IPS-18c (cell line): ENCODE measurements around the gene TSPAN7.

Experiments
- H3K4me3 ChIP-seq: 2 replicates; pipeline ENCODE4 v1.7.0; 2013; ENCODE audit warnings: low read depth, mild to moderate bottlenecking, low read length, moderate library complexity; ENCODE audit not compliant: insufficient read depth
- H3K9me3 ChIP-seq: one replicate; pipeline ENCODE4 v1.6.1; 2013; ENCODE audit warnings: mild to moderate bottlenecking, low read length, moderate library complexity; ENCODE audit not compliant: control insufficient read depth, insufficient read depth

The TSPAN7 gene

DNA sequence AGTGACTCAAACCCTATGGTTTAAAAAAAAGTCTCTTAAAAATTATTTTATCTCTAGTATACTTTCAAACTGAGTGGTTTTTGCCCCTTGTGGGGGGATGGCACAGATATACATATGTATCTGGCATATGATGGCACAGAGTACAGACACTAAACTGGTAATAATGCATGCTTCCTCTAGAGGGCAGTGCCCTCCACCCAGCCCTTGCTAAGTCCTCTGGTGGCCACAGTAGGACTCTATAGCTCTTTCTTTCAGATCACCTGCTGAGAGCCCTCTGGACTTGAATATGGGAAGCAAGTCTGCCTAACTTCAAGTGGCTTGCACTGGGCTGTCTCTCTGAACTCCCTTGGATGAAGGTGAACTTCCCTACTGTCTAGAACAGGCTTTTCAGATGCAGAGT, 66.3 kb downstream of the TSPAN7 start:
- no peaks in the 10 kb centered on the region for H3K9me3 ChIP-seq
- H3K4me3 ChIP-seq, result no peak overlapping the region

DNA sequence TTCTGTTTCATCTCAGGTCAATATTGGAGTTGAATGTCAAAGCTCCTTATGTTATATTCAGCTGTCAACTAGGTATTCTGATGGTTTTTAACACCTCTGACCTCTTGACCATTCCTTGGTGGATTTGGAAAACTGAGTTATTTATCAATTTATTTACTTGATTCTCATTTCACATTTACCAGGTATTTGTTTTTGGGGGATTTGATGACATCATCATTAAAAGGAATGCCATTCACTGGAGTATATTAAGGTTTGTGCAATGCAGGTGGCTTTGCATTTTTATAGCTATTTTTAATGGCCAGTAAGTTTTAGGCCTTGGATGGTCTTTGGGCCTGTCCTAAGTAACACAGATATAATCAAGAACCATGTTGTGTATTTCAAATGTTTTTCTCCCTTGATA, 67.2 kb downstream of the TSPAN7 start:
- no peaks in the 10 kb centered on the region for H3K9me3 ChIP-seq
- no peak overlapping the region for H3K4me3 ChIP-seq

- no peaks in the 10 kb centered on the region for H3K9me3 ChIP-seq
- no peak overlapping the region for H3K4me3 ChIP-seq
Measured at GRCh38 chrX:38632516-38632915, 71.2 kb downstream of the TSPAN7 start.

DNA sequence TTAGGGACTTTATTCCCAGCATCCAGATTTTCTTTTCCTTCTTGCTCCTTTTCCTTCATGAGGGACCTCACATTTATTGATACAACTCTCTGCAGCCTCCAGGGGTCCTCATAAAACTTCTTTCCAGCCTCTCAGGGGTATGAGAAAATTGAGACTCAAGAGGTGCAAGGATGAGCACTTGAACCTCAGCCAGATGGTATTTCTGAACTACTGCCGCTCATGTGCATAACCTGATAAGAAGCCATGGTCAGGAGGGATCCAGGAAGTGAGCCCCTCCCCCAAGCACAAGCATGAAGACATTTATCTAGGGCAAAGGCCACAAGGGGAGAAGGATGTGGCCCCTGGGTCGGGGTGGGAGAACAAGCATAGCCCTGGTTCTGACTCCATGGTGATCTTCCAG, 73.3 kb downstream of the TSPAN7 start:
- Histone ChIP-seq H3K9me3 (no peaks in the 10 kb centered on the region), H3K4me3 (no peak overlapping the region)

- H3K9me3 ChIP-seq, result no peaks in the 10 kb centered on the region
Measured at GRCh38 chrX:38636949-38637819, 75.8 kb downstream of the TSPAN7 start.

GRCh38 chrX:38638952-38639529, 77.7 kb downstream of the TSPAN7 start:
- H3K9me3 ChIP-seq, result no peaks in the 10 kb centered on the region
- no peak overlapping the region for H3K4me3 ChIP-seq

More at GRCh38 chrX:38636949-38637819, 75.8 kb downstream of the TSPAN7 start:
- no peak overlapping the region for H3K4me3 ChIP-seq

DNA sequence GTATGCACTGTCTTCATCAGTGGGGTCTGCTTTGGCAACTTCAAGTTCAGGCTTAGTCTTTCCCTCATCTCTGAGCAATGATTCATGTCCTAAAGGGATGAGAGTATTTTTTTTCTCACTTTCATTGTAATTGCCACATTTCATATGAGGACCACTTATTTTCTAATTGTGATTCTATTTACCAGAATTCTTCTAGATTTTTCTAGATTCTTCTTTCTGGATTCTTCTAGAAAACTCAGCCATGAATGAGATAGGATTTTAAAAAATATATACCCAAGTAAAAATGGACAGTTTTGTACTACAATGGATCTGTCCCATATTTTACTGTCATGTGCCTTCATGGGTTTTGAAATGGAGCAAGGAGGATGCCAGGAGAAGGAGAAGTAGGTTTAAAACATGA, 78.4 kb downstream of the TSPAN7 start:
- Histone ChIP-seq H3K4me3 (no peak overlapping the region), H3K9me3 (no peaks in the 10 kb centered on the region)

GRCh38 chrX:38641197-38641596, 79.9 kb downstream of the TSPAN7 start:
- Histone ChIP-seq H3K9me3 (no peaks in the 10 kb centered on the region), H3K4me3 (no peak overlapping the region)

DNA sequence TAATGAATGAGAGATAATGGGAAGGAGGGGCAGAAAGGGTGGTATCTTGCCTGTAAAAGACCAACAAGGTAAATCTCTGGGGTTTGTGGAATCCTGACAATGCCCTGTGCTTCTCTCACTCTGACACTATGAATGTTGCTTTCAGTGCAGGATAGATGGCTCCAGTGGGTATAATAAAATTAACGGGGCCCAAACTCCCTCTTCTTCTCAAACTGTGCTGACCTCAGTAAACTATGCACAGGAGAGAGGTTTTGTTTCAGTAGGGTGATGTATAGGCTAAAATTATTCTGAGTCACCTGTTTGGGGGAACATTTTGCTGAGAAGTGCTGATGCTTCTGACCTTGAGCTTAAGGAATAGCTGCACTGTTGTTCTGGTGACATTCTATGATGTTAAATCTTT, 82.6 kb downstream of the TSPAN7 start:
- Histone ChIP-seq H3K4me3 (no peak overlapping the region), H3K9me3 (no peaks in the 10 kb centered on the region)

- H3K9me3 ChIP-seq, result peaks cover 4% of the 10 kb centered on the region
- H3K4me3 ChIP-seq, result no peak overlapping the region
Measured at GRCh38 chrX:38646129-38646528, 84.8 kb downstream of the TSPAN7 start.

DNA sequence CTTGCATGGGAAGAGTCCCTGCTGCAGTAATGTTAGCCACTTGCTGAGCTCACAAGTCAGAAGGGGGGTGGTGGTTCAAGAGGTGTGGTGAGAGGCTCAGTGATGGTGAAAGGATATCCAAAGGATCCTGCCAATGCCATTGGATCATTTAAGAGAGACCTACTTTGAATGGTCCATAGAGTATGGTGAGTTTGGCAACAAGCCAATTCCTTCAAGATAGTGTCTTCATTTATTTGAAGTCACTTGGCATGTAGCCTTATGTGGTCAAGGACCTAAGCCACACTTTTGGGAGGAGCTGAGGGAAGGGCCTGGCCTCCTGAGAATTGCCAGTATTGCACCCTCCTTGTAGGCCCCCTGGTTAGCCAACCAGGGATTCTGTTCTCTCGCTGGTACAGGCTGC, 87.9 kb downstream of the TSPAN7 start:
- Histone ChIP-seq H3K9me3 (peaks cover 7% of the 10 kb centered on the region), H3K4me3 (no peak overlapping the region)

GRCh38 chrX:38649674-38650647, 88.6 kb downstream of the TSPAN7 start:
- no peak overlapping the region for H3K4me3 ChIP-seq
- H3K9me3 ChIP-seq, result peaks cover 7% of the 10 kb centered on the region

DNA sequence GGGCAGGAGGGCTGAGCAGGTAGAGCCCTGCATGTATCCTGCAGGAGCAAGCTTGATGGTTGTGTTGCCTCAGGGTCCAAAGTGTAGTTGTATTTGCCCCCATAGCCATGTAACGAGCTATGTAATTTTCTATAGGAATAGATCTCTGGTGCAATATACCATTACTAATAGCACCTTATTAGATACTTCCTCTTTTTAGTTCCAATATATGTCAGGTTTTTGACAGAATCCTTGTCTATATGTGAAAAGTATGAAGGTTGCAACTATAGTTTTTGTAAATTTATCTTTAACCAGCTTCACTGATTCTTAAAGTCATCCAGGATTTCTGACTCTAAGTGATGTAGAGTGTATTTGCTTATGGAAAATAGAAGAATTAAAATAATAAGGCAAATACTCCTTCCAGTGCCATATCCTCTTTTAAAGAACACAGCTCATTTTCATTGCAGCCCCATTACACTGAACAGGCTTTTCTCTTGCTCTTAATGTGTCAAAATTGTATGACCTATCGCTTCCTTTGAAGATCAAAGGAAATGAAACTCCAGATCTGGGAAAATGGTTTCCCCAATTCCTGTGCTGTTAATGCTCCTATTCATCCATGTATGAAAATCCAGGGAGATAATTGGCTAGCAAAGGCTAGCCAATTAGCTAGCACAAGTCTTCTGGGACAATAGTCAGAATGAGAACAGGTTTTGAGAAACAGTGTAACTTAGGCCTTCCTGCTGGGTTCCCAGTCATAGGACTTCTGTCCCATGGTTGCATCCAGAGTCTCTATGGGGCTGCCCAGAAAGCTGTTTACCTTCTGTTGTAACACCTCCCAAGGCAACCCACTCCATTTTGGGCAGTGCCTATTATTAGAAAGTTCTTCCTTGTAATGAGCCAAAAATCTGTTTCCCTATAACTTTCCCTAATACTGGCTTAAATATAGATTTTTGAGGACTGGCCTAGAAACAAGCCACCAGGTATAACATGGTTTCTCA, 90.6 kb downstream of the TSPAN7 start:
- no peak overlapping the region for H3K4me3 ChIP-seq
- H3K9me3 ChIP-seq, result peaks cover 7% of the 10 kb centered on the region

GRCh38 chrX:38652934-38653442, 91.6 kb downstream of the TSPAN7 start:
- H3K9me3 ChIP-seq, result peaks cover 7% of the 10 kb centered on the region
- H3K4me3 ChIP-seq, result no peak overlapping the region

- no peak overlapping the region for H3K4me3 ChIP-seq
Measured at GRCh38 chrX:38654302-38654701, 93.0 kb downstream of the TSPAN7 start.

DNA sequence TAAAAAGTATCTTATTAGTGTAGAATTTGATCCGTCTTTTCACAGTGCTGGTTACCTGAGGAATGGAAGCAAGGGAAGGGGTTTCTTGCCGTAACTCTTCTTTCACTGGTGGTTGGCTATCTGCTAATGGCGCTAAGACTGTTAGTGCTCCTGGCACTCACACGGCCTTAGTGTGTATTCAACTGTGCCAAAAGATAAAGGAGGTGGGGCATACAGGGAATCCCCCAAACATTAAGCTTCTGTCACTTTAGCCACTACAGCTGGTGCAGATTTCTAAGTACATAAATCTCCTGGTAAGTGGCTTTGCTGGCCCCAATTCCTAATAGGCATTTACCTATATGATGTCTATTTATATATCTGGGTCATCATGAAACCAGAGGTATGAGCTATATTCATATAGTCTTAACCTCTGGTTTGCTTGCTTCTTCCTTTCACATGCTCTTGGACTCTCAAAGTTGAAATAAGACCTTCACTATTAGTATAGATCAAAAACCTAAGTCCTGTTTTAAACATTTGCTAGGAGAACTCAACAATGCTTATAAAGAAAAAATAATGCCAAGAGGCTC, 95.1 kb downstream of the TSPAN7 start:
- Histone ChIP-seq H3K9me3 (peaks cover 4% of the 10 kb centered on the region), H3K4me3 (no peak overlapping the region)

More at GRCh38 chrX:38654302-38654701, 93.0 kb downstream of the TSPAN7 start:
- peaks cover 4% of the 10 kb centered on the region for H3K9me3 ChIP-seq
